GM18499 (cell line): ENCODE data around the gene FAM227A.
A peak's percentile ranks its signal among the peaks of the same experiment; 100 is the strongest.

Experiments used
- ATAC-seq: cut with Tn5 transposase; IDR thresholded peaks from one replicate; pipeline ENCODE4 v1.9.1; 2021; ENCODE audit warnings: moderate number of reproducible peaks; ENCODE audit not compliant: insufficient read depth, unreplicated experiment

FAM227A gene

DNA sequence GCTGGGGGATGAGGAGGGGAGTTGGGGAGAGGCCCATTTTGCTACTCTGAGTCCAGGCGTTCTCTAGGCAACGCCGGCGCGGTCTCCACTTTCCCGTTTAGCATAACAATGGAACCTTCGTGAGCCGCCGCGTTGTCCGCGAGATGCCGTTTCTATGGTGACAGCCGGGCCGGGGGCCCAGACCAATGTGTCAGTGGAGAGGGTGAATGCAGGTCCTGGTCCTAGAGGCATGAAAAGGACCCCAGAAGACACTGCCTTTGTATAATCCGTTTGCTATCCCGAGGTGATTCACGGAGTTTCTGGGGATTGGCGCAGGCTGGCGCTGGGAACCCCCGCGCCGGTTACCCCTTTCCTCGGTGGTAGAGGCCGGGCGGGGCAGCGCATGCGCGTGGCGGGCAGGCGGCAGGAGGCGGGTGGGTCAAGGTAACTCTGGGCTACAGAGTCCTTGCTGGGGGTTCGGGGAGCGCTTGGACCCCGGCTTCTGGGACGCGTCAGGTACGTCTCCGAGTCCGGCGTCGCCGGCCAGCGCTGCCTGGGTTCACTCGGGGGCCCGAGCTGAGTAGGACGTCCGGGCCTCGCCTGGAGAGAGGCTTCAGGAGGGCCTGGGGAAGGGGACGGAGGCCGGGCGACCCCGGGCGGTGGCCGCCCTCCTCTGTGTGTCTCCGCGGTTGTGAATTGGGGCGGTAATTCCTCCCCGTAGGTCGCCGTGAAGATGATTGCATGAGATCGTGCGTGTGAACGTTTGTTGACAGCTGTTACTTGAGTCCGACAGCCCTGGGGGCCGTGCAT is at the start of gene FAM227A, which contains the start of gene CBY1:
TSS of gene FAM227A (minus strand) at position 137 of the 789 bp plus-strand sequence. CDS start 6,224 bp downstream, outside the sequence.
TSS of gene CBY1 (plus strand) at position 383 of the 789 bp plus-strand sequence. CDS start 11,417 bp downstream, outside the sequence.
- ATAC-seq = no peak

DNA sequence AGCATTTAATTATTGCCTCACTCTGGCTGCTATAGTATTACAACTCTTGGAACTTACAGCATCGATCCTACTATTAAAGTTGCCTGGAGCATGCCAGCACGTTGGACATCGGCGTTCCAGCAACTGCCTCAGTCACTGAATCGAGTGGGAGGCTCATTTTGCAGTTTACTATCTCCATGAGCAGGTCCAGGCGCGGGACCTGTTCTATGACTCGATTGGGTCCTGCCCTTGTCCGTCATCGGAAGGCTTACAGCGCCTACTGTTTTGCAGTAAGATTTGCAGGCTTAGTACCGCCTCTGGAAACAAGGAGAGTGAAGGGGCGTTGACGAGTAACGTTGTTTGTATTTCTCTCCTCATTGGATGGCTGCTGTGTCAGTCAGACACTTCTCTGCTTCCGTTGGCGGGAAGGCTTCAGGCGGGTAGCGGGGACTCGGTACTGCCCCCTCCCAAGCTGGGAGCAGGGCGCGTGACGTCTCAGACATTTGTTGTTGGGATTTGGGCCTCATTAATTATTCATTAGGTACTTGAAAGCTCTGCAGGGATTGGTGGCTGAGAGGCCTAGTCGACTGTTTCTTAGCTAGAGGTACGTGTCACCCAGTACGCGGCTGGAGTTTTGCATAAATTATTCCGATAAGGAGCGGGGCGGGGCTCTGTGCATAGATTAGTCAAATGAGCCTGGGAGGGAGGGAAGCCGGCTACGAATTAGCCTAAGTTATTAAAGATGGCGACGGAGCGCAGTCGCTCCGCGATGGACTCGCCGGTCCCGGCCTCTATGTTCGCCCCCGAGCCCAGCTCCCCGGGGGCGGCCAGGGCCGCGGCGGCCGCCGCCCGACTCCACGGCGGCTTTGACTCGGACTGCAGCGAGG is 49.3 kb upstream of the FAM227A start, which contains the start of gene GTPBP1:
TSS of gene GTPBP1 (plus strand) at position 710 of the 866 bp plus-strand sequence. CDS start at position 722, 12 bp downstream.
- ATAC-seq = peak; percentile 52

DNA sequence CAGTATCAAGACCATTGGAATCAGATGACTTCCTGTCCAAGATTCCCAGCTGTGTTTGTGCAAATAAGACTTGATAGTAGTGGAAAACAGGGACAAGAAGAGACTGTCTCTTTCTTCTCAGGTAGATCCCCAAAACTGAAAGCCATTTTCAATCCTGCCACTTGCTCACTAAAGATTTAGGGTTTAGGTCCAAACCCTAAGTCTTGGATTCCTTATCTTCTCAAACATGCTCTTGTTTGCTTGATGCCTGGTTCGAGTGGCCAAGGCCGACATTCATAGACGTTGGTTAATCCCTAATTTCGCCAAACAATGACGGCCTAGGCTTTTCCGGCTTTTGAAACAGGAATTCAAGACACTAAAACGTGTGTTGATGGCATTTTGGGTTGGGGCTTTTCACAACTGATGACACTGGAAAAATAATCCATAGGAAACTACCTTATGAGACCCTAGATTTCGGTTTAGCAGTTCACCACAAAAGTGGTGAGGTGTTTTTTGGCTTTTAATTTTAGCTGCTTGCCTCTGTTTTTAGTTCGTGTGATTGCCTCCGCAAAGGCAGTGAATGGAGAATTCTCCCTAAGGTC is 48.6 kb upstream of the FAM227A start:
- ATAC-seq = no peak

- no peak for ATAC-seq
Measured at GRCh38 chr22:38700789-38701628, 44.8 kb upstream of the FAM227A start, which contains the start of gene JOSD1. TSS of gene JOSD1 (minus strand) at chr22:38700943. CDS start at chr22:38699987, 956 bp downstream.

DNA sequence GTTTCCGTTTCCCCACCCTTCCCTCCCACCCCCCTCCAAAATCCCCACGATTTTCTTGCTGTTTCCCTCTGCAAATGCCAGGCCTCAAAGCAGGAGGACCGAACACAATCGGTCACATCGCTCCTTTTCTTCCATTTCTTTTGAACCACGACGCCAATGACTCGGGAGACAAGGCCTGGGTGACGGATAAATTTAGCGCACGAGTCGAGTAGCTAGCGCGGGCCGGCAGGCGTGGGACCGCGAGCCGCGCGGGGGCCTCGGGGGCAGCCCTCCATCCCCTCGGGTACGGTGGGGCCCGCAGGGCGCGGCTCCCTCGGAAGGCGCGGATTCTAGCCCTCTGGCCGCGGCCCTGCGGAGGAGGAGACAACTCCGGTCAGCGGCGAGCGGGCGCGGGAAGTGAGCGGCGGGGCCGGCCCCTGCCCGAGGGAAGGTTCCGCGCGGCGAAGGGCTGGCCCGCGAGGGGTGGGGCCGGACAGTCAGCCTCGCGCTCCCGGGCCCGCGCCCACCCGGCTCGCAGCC is 44.1 kb upstream of the FAM227A start:
- no peak for ATAC-seq

GRCh38 chr22:38699784-38700183 is 43.6 kb upstream of the FAM227A start:
- ATAC-seq = no peak

- ATAC-seq = no peak
Measured at GRCh38 chr22:38699143-38699542, 43.0 kb upstream of the FAM227A start.

- no peak for ATAC-seq
Measured at GRCh38 chr22:38698407-38699094, 42.4 kb upstream of the FAM227A start.

- no peak for ATAC-seq
Measured at GRCh38 chr22:38697425-38698089, 41.4 kb upstream of the FAM227A start.

DNA sequence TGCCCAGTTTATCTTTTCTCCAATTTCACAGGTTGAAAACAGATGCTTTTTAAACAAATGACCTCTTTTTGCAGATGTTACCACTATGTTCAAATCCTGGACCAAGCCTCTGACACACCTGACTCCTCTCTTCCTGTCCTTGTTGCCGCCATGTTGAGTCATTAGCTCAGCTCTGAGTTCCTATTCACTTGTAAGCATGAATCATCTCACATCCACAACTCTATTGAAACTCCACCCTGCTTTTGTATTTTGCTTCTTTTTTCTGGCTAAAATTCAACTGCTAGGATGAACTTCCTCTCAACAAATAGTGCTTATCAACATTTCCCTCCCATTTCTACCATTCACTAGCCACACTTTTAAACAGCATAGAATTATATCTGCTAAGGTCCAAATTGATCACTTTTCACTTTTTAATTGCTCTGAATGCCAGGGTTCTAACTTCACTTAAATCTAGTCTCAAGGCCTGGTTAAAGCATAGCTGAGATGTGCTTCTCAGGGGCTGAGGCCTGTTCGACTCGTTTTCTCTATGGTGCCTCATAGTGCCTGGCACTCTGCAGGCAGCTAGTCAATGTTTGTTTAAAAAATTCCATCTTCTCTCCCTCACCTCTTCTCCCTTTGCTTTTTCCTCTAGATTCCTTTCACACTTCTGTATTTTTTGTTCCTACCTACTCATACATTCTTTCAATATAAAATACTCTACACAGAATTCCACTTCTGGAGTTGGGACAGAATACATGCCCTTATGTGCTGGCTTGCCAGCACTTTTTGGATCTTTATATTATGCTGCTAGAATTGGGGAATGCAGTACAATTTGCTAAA is 40.6 kb upstream of the FAM227A start:
- ATAC-seq = no peak

GRCh38 chr22:38694940-38695339 is 38.7 kb upstream of the FAM227A start:
- no peak for ATAC-seq

DNA sequence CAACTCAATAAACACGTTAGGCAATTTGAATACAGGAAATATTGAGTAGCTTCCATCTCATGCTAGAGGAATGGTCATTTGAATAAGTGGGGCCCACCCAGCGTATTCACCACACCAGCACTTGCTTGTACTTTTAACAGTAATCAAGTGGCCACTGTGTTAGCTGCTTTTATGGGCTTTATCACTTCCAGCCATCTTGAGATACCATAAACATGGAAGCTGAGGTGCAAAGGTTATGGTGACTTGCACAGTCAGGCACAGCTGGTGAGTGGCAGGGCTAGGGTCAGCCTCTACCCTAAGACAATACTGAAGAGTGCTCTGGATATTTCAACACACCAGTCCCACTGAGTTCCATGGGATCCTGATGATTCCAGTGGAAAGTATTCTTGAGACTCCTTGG is 37.9 kb upstream of the FAM227A start:
- no peak for ATAC-seq

DNA sequence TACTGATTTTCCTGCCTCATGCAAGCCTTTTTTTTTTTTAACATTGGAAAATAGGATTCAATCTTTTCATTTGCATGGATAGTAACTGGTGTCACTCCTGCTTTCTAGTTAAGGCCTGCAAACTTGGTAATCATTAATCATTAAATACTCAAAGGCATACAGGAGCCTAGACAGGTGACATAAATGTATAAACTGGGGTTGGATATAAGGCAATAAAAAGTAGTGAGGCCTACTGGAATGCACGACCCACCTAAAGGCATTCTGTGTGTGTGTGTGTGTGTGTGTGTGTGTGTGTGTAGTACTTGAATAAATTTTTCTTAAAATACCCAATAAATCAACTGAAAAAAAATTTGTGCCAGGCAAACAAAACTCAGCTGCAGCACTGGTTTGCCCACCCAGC is 33.5 kb upstream of the FAM227A start:
- ATAC-seq = no peak

- no peak for ATAC-seq
Measured at GRCh38 chr22:38685761-38686160, 29.6 kb upstream of the FAM227A start.

- ATAC-seq = no peak
Measured at GRCh38 chr22:38684895-38685294, 28.7 kb upstream of the FAM227A start.

- peak; percentile 60 for ATAC-seq
Measured at GRCh38 chr22:38681582-38682335, 25.6 kb upstream of the FAM227A start, which contains the start of gene TOMM22. TSS of gene TOMM22 (plus strand) at chr22:38681957. CDS start at chr22:38681979, 22 bp downstream.

- no peak for ATAC-seq
Measured at GRCh38 chr22:38675833-38676232, 19.6 kb upstream of the FAM227A start.
